ENCODE measurements around the gene CYB561.

The CYB561 gene

GRCh38 chr17:63445954-63446752, at the start of gene CYB561:
Gene CYB561 (minus strand): TSS chr17:63446306. CDS start chr17:63437547, 8,759 bp downstream.
- DNase-seq (ENCODE audit: low spot score) = peak; percentile 89

GRCh38 chr17:63495491-63495890, 49.4 kb upstream of the CYB561 start:
- DNase-seq (ENCODE audit: low spot score) = no peak

- DNase-seq (ENCODE audit: low spot score) = no peak
These were observed 48.3 kb upstream of the CYB561 start for GRCh38 chr17:63494300-63494928.

GRCh38 chr17:63493411-63493810, 47.3 kb upstream of the CYB561 start:
- no peak for DNase-seq (ENCODE audit: low spot score)

- DNase-seq (ENCODE audit: low spot score) = no peak
These were observed 46.8 kb upstream of the CYB561 start for GRCh38 chr17:63492940-63493339.

- no peak for DNase-seq (ENCODE audit: low spot score)
These were observed 46.0 kb upstream of the CYB561 start for GRCh38 chr17:63491977-63492618.

GRCh38 chr17:63491413-63491812, 45.3 kb upstream of the CYB561 start:
- no peak for DNase-seq (ENCODE audit: low spot score)

- DNase-seq (ENCODE audit: low spot score) = no peak
These were observed 44.8 kb upstream of the CYB561 start for GRCh38 chr17:63490858-63491400.

- DNase-seq (ENCODE audit: low spot score) = no peak
These were observed 44.2 kb upstream of the CYB561 start for GRCh38 chr17:63490329-63490728.

GRCh38 chr17:63489291-63489690, 43.2 kb upstream of the CYB561 start:
- DNase-seq (ENCODE audit: low spot score) = no peak

GRCh38 chr17:63488851-63489250, 42.7 kb upstream of the CYB561 start:
- DNase-seq (ENCODE audit: low spot score) = no peak

- no peak for DNase-seq (ENCODE audit: low spot score)
These were observed 40.9 kb upstream of the CYB561 start for GRCh38 chr17:63487014-63487339.

- no peak for DNase-seq (ENCODE audit: low spot score)
These were observed 40.4 kb upstream of the CYB561 start for GRCh38 chr17:63486317-63487013.

- no peak for DNase-seq (ENCODE audit: low spot score)
These were observed 37.8 kb upstream of the CYB561 start for GRCh38 chr17:63483655-63484575.

- no peak for DNase-seq (ENCODE audit: low spot score)
These were observed 36.9 kb upstream of the CYB561 start for GRCh38 chr17:63483038-63483437.

GRCh38 chr17:63482509-63482908, 36.4 kb upstream of the CYB561 start:
- no peak for DNase-seq (ENCODE audit: low spot score)

GRCh38 chr17:63481488-63481870, 35.4 kb upstream of the CYB561 start:
- DNase-seq (ENCODE audit: low spot score) = no peak

GRCh38 chr17:63480826-63481487, 34.9 kb upstream of the CYB561 start:
- no peak for DNase-seq (ENCODE audit: low spot score)

- no peak for DNase-seq (ENCODE audit: low spot score)
These were observed 34.2 kb upstream of the CYB561 start for GRCh38 chr17:63480192-63480784.

GRCh38 chr17:63479495-63480184, 33.5 kb upstream of the CYB561 start:
- no peak for DNase-seq (ENCODE audit: low spot score)

All from hepatic stellate cell (primary cell).